Measurements from ENCODE around the gene FAM111A. TPM values are rescaled to one million over a fixed set of nuclear protein-coding genes. Genes with fewer than 3 reads are reported as not detected.

Gene FAM111A
- total RNA-seq, 4 donors from 2014 or later = 2.0 to 7.0 (median 3.7) TPM

DNA sequence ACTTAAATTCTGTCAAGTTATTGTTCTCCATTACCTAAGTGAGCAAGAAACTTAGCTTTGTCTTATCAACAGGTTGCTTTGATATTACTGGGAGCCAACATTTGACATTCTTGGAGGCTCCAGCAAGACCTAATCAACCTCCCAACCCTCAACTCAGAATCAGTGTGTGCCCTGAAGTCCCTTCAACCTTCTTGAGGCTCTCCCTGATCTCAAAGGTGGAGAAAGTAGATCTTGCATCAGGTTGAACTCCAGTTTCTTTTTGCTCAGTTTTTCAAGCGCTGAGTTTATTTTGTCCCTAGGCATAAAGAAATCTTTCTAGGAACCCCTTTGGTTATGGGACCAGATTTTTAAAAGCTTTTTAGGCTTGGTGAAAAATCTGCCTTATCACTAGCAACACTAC, 1.4 kb downstream of the FAM111A start:
- in situ Hi-C loops (cut with MboI; ENCODE audit: low sequenced_read_pairs in 4 of 4) = loop anchor here (25.0 kb wide), 3 partner anchors 482 to 582 kb away; no protein-coding TSS in a partner anchor
- peak overlapping the region; percentile 68 to 90 (median 80) for H3K4me3 ChIP-seq
- TF ChIP-seq CTCF (IDR thresholded peaks at IDR 0.05 in 4 of 5, conservative IDR thresholded peaks at IDR 0.05 in 1 of 5) (no peak), POLR2A (IDR thresholded peaks at IDR 0.05) (no peak)
- H3K4me1 ChIP-seq = peaks cover 7 to 12% of the 10 kb centered on the region in 2 donors
- H3K36me3 ChIP-seq = no peaks in the 10 kb centered on the region
- ATAC-seq = no peak
- H3K9me3 ChIP-seq = no peaks in the 10 kb centered on the region
- intact Hi-C loops (cut with DNase I; ENCODE audit: low total_unique reads) = loop anchor here (5.0 to 10.0 kb wide), 2 partner anchors 401 to 567 kb away; partner anchors contain the start of genes LPXN and ZFP91
- peak overlapping the region; percentile 70 to 82 (median 80) for H3K27ac ChIP-seq
- DNase-seq = no peak
- no peaks in the 10 kb centered on the region for H3K27me3 ChIP-seq

GRCh38 chr11:59144579-59145345, 2.1 kb downstream of the FAM111A start:
- Histone ChIP-seq H3K27ac (peak overlapping the region; percentile 70 to 82 (median 80)), H3K4me3 (peak overlapping the region; percentile 68 to 90 (median 80)), H3K27me3 (no peaks in the 10 kb centered on the region), H3K36me3 (no peaks in the 10 kb centered on the region), H3K9me3 (no peaks in the 10 kb centered on the region), H3K4me1 (peaks cover 7 to 12% of the 10 kb centered on the region in 2 donors)
- in situ Hi-C loops (cut with MboI; ENCODE audit: low sequenced_read_pairs in 4 of 4) (loop anchor here (25.0 kb wide), 3 partner anchors 482 to 582 kb away; no protein-coding TSS in a partner anchor), intact Hi-C loops (cut with DNase I; ENCODE audit: low total_unique reads) (loop anchor here (5.0 to 10.0 kb wide), 2 partner anchors 400 to 567 kb away; partner anchors contain the start of genes LPXN and ZFP91)
- TF ChIP-seq CTCF (IDR thresholded peaks at IDR 0.05 in 4 of 5, conservative IDR thresholded peaks at IDR 0.05 in 1 of 5) = no peak
- TF ChIP-seq POLR2A (IDR thresholded peaks at IDR 0.05) = peak in 1 of 2 donors; percentile 7
- DNase-seq (peak; percentile 47 to 69), ATAC-seq (peak; percentile 82 to 90)

DNA sequence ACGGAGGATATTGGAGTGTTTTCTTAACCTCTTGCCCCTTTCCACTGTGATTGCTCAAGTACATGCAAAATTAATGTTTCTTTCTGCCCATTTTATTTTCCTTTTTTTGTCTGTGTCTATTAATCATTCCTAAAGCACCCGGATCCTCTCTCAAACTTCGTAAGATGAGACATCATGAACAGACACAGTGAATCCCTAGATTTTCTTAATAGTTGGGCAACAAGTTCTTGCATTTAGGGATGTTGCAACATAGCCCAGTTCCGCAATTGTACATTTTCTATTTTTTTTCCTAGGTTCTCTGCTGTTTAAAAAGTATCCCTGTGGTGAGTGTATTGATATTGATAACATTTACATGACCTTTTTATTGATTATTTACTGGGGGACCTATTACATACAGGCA, 2.9 kb downstream of the FAM111A start:
- Histone ChIP-seq H3K4me1 (peaks cover 7 to 12% of the 10 kb centered on the region in 2 donors), H3K27me3 (no peaks in the 10 kb centered on the region), H3K4me3 (peak overlapping the region in 1 of 4 donors; percentile 86), H3K36me3 (no peaks in the 10 kb centered on the region), H3K9me3 (no peaks in the 10 kb centered on the region), H3K27ac (no peak overlapping the region)
- in situ Hi-C loops (cut with MboI; ENCODE audit: low sequenced_read_pairs in 4 of 4) (loop anchor here (25.0 kb wide), 3 partner anchors 483 to 583 kb away; no protein-coding TSS in a partner anchor), intact Hi-C loops (cut with DNase I; ENCODE audit: low total_unique reads) (loop anchor here (10.0 kb wide), 1 partner anchor 399 kb away; no protein-coding TSS in a partner anchor)
- ATAC-seq = no peak
- no peak for DNase-seq
- TF ChIP-seq CTCF (IDR thresholded peaks at IDR 0.05 in 4 of 5, conservative IDR thresholded peaks at IDR 0.05 in 1 of 5) (no peak), POLR2A (IDR thresholded peaks at IDR 0.05) (no peak)

GRCh38 chr11:59151761-59152160, 9.1 kb downstream of the FAM111A start:
- in situ Hi-C loops (cut with MboI; ENCODE audit: low sequenced_read_pairs in 4 of 4) = loop anchor here in 3 of 4 donors (10.0 to 25.0 kb wide), 3 partner anchors 47 to 489 kb away; partner anchors contain the start of gene FAM111B (in 1 of the 3)
- intact Hi-C loops (cut with DNase I; ENCODE audit: low total_unique reads) = loop anchor here (10.0 kb wide), 1 partner anchor 497 kb away; no protein-coding TSS in a partner anchor
- H3K27ac ChIP-seq = no peak overlapping the region

More at GRCh38 chr11:59151761-59152160, 9.1 kb downstream of the FAM111A start:
- Histone ChIP-seq H3K4me3 (no peak overlapping the region), H3K36me3 (no peaks in the 10 kb centered on the region), H3K27me3 (no peaks in the 10 kb centered on the region), H3K4me1 (no peaks in the 10 kb centered on the region), H3K9me3 (no peaks in the 10 kb centered on the region)
- DNase-seq (no peak), ATAC-seq (no peak)
- TF ChIP-seq CTCF (IDR thresholded peaks at IDR 0.05 in 4 of 5, conservative IDR thresholded peaks at IDR 0.05 in 1 of 5) (no peak), POLR2A (IDR thresholded peaks at IDR 0.05) (no peak)
